PFSK-1 (cell line): ENCODE data around the gene DNAJB5.

ENCODE experiments used
- POLR2AphosphoS5 ChIP-seq: IDR thresholded peaks from 2 replicates; pipeline ENCODE4 v1.6.1; 2012; ENCODE audit warnings: low read depth, mild to moderate bottlenecking, control low read depth, low read length, moderate library complexity
- TAF1 ChIP-seq: IDR thresholded peaks from 2 replicates; pipeline ENCODE4 v1.6.1; 2012; ENCODE audit warnings: low read length, control low read depth, borderline replicate concordance; ENCODE audit not compliant: insufficient read depth

DNA sequence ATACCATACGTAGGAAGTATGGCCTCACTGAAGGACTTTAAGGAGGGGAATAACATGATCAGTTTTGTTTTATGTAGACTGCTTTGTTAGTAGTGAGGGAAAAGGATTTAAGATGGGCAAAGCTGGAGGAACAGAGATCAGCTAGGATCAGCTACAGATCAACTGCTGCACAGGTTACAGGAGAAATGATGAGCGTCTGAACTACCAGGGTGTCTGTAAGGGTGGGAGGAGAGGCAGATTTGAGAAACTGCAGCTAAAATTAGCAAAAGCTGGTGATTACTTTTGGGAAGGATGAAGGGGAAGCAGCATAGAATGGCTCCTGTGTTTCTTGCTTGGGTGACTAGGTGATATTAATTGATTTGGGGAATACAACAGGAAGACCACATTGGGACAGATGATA lies 43.6 kb downstream of the DNAJB5 start:
- TF ChIP-seq POLR2AphosphoS5 (no peak), TAF1 (no peak)
